ENCODE data around the gene CHST11. TPM values are rescaled to one million over a fixed set of nuclear protein-coding genes. Genes with fewer than 3 reads are reported as not detected.
"Not testable (repeated sequence)": the region's sequence is repeated elsewhere in the genome, so short reads cannot be mapped to it uniquely, and the experiment has no call there.

CHST11 gene
- total RNA-seq, 1 donor from 2014 or later = 7.7 TPM

DNA sequence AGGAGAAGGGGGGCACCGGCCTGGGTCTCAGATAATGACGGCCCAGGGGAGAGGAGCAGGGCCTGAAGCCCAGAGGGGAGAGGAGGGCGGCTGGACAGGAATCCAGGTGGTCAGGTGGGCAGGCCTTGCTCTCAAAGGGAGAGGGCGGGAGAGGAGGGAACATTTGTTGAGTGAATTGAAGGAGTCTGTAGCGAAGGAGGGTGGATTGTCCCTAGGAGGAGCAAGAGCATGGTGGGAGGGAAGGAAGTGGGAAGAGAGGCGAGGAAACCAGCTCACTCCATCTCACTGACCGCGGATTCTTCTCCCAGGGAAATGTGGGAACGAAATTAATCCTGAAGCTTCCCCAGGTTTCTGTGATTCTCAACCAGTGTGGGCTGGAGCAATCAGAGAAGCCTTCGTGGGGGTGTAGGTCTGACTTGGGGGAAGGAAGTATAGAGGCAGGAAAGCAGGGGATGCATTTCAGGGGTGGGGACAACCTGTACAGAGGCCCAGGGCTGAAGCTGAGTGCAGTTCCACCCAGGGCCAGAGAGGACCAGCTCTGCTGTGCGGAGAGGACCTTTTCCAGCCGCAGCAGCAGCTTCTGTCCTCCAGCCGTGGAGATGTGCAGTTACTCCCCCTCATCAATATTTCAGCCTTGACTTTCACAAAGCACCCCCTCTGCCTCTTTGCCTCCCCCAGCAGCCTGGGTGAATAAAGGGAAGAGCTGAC is 100.9 kb downstream of the CHST11 start:
- Histone ChIP-seq H3K79me2 (ENCODE audit: low read depth) (no peaks in the 10 kb centered on the region), H3K9ac (no peak overlapping the region), H2AFZ (replicated peaks) (no peak overlapping the region), H3K4me3 (no peak overlapping the region), H3K4me2 (no peak overlapping the region), H3K4me1 (peaks cover 5% of the 10 kb centered on the region), H3K36me3 (no peaks in the 10 kb centered on the region), H3K9me3 (ENCODE audit: low read depth) (no peaks in the 10 kb centered on the region), H3F3A (ENCODE audit: low read depth) (no peaks in the 10 kb centered on the region), H4K20me1 (ENCODE audit: low read depth) (peaks cover 13% of the 10 kb centered on the region), H3K27me3 (no peaks in the 10 kb centered on the region), H3K27ac (no peak overlapping the region)
- Mint-ChIP-seq H3K36me3 (peaks cover 6% of the 10 kb centered on the region), H3K4me3 (no peak overlapping the region), H3K27me3 (ENCODE audit: insufficient read depth, low read depth) (no peaks in the 10 kb centered on the region), H3K27ac (peak overlapping the region; percentile 60), H3K9me3 (peaks cover 13% of the 10 kb centered on the region), H3K4me1 (peaks cover 19% of the 10 kb centered on the region)
- TF ChIP-seq EZH2phosphoT487 (IDR thresholded peaks at IDR 0.05) (no peak), EZH2 (IDR thresholded peaks at IDR 0.05) (no peak)
- TF ChIP-seq, protein P1, sequence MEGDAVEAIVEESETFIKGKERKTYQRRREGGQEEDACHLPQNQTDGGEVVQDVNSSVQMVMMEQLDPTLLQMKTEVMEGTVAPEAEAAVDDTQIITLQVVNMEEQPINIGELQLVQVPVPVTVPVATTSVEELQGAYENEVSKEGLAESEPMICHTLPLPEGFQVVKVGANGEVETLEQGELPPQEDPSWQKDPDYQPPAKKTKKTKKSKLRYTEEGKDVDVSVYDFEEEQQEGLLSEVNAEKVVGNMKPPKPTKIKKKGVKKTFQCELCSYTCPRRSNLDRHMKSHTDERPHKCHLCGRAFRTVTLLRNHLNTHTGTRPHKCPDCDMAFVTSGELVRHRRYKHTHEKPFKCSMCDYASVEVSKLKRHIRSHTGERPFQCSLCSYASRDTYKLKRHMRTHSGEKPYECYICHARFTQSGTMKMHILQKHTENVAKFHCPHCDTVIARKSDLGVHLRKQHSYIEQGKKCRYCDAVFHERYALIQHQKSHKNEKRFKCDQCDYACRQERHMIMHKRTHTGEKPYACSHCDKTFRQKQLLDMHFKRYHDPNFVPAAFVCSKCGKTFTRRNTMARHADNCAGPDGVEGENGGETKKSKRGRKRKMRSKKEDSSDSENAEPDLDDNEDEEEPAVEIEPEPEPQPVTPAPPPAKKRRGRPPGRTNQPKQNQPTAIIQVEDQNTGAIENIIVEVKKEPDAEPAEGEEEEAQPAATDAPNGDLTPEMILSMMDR (IDR thresholded peaks at IDR 0.05) = no peak
- no peak for DNase-seq (ENCODE audit: low spot score)

DNA sequence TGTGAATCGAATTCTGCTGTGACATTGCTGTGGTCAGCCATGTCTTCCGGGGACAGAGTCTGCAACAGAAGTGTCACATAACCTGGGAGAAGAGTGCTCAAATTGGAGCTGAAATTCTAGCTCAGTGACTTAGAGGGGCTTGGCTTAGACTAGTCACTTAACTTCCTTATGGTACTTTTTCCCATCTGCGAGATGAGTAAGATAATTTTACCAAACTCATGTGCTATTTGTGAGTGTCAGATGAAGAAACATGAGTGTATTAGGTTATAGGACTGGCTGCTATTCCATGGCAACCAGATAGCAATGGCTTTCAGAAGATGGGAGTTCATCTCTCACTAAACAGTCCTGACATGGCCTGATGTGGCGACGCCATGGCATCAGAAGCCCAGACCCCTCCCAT is 104.1 kb downstream of the CHST11 start:
- Histone ChIP-seq H3K9ac (no peak overlapping the region), H3K4me2 (no peak overlapping the region), H3K27ac (no peak overlapping the region), H2AFZ (replicated peaks) (no peak overlapping the region), H3K9me3 (ENCODE audit: low read depth) (no peaks in the 10 kb centered on the region), H3K4me1 (no peaks in the 10 kb centered on the region), H3K36me3 (no peaks in the 10 kb centered on the region), H3F3A (ENCODE audit: low read depth) (no peaks in the 10 kb centered on the region), H3K79me2 (ENCODE audit: low read depth) (no peaks in the 10 kb centered on the region), H3K4me3 (no peak overlapping the region), H3K27me3 (no peaks in the 10 kb centered on the region), H4K20me1 (ENCODE audit: low read depth) (peaks cover 10% of the 10 kb centered on the region)
- peaks cover 10% of the 10 kb centered on the region for H3K4me1 Mint-ChIP-seq
- peaks cover under 1% of the 10 kb centered on the region for H3K27me3 Mint-ChIP-seq (ENCODE audit: insufficient read depth, low read depth)
- DNase-seq (ENCODE audit: low spot score) = no peak
- TF ChIP-seq EZH2phosphoT487 (IDR thresholded peaks at IDR 0.05) = no peak
- TF ChIP-seq, protein P1 (IDR thresholded peaks at IDR 0.05) = no peak
- TF ChIP-seq EZH2 (IDR thresholded peaks at IDR 0.05) = no peak
- H3K36me3 Mint-ChIP-seq = peaks cover 13% of the 10 kb centered on the region
- peaks cover 13% of the 10 kb centered on the region for H3K9me3 Mint-ChIP-seq
- H3K4me3 Mint-ChIP-seq = no peak overlapping the region
- H3K27ac Mint-ChIP-seq = no peak overlapping the region

DNA sequence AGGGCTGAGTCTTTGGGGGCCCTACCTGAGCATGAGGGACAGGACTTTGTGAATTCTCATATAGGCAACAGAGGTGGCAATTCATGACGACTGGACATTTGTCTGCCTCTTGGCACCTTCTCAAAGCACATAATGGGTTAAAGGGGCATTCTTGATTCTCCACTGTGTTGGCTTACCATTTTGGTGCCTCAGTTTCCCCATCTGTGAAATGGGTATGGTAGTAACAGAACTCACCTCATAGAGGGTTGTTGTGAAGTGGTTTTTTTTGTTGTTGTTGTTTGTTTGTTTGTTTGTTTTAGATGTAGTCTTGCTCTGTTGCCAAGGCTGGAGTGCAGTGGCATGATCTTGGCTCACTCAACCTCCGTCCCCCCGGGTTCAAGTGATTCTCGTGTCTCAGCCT is 106.0 kb downstream of the CHST11 start:
- no peaks in the 10 kb centered on the region for H3K36me3 ChIP-seq
- no peak overlapping the region for H3K4me2 ChIP-seq
- H3K27me3 ChIP-seq = no peaks in the 10 kb centered on the region
- no peak for DNase-seq (ENCODE audit: low spot score)
- Mint-ChIP-seq H3K9me3 (peaks cover 15% of the 10 kb centered on the region), H3K27ac (no peak overlapping the region), H3K4me1 (peaks cover 3% of the 10 kb centered on the region), H3K4me3 (no peak overlapping the region), H3K36me3 (peaks cover 13% of the 10 kb centered on the region), H3K27me3 (ENCODE audit: insufficient read depth, low read depth) (peaks cover 3% of the 10 kb centered on the region)
- H3K4me3 ChIP-seq = no peak overlapping the region
- no peak overlapping the region for H3K27ac ChIP-seq
- no peak for TF ChIP-seq EZH2 (IDR thresholded peaks at IDR 0.05)
- no peak for TF ChIP-seq EZH2phosphoT487 (IDR thresholded peaks at IDR 0.05)
- H3K4me1 ChIP-seq = no peaks in the 10 kb centered on the region
- H4K20me1 ChIP-seq (ENCODE audit: low read depth) = peaks cover 4% of the 10 kb centered on the region
- no peak overlapping the region for H2AFZ ChIP-seq (replicated peaks)
- H3K79me2 ChIP-seq (ENCODE audit: low read depth) = no peaks in the 10 kb centered on the region
- no peaks in the 10 kb centered on the region for H3K9me3 ChIP-seq (ENCODE audit: low read depth)
- no peak overlapping the region for H3K9ac ChIP-seq
- H3F3A ChIP-seq (ENCODE audit: low read depth) = no peaks in the 10 kb centered on the region

DNA sequence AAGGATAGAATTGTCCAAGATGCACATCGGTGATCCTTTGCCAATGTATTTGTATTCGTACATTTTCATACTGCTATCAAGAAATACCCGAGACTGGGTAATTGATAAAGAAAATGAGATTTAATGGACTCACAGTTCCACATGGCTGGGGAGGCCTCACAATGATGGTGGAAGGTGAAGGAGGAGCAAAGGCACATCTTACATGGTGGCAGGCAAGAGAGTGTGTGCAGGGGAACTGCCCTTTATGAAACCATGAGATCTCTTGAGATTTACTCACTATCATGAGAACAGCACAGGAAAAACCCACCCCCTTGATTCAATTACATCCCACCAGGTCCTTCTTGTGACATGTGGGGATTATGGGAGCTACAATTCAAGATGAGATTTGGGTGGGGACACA is 107.9 kb downstream of the CHST11 start:
- H3K79me2 ChIP-seq (ENCODE audit: low read depth); H3K27ac ChIP-seq; H3K4me3 ChIP-seq; H3K4me3 Mint-ChIP-seq; H2AFZ ChIP-seq (replicated peaks); H3K27ac Mint-ChIP-seq; H3K4me1 Mint-ChIP-seq; H4K20me1 ChIP-seq (ENCODE audit: low read depth); H3K36me3 ChIP-seq; H3K9me3 ChIP-seq (ENCODE audit: low read depth); H3F3A ChIP-seq (ENCODE audit: low read depth); H3K27me3 Mint-ChIP-seq (ENCODE audit: insufficient read depth, low read depth); H3K4me1 ChIP-seq; DNase-seq (ENCODE audit: low spot score); H3K4me2 ChIP-seq; H3K27me3 ChIP-seq; H3K9ac ChIP-seq: not testable (repeated sequence)
- Mint-ChIP-seq H3K36me3 (peaks cover 13% of the 10 kb centered on the region), H3K9me3 (peaks cover 15% of the 10 kb centered on the region)

All from neural progenitor cell (in vitro differentiated cells).